CD8-positive, alpha-beta memory T cell (primary cell): Measurements from ENCODE around the gene ZBTB8A. TPM values are rescaled to one million over a fixed set of nuclear protein-coding genes. Genes with fewer than 3 reads are reported as not detected.
A peak's percentile ranks its signal among the peaks of the same experiment; 100 is the strongest.
"Not testable (repeated sequence)": the region's sequence is repeated elsewhere in the genome, so short reads cannot be mapped to it uniquely, and the experiment has no call there.

Experiments used
- CTCF ChIA-PET: fragments of 350-600 bp; sonication (Branson Sonifier 250); formaldehyde crosslinking; loops from one replicate; lab custom pipeline; 2021; ENCODE audit warnings: antibody characterized with exemption; lab: Charles Lee
- POLR2A ChIA-PET: fragments of 350-600 bp; sonication (Branson Sonifier 250); formaldehyde crosslinking; loops from one replicate; lab custom pipeline; 2021; ENCODE audit warnings: antibody characterized with exemption; lab: Charles Lee
- DNase-seq, 5 donors: peaks; one replicate each; pipeline versions ENCODE4 v3.0.0 to v3.0.0-alpha.2; 2020 to 2022; ENCODE audit warnings: mixed read lengths in 1 of 5
- H3K27ac ChIP-seq: one replicate; pipeline ENCODE4 v1.7.0; 2013; ENCODE audit warnings: low read depth, mild to moderate bottlenecking, low read length, moderate library complexity
- H3K27me3 ChIP-seq: 2 replicates; pipeline ENCODE4 v1.7.0; 2013; ENCODE audit warnings: low read length, mild to moderate bottlenecking; ENCODE audit not compliant: insufficient read depth, poor library complexity, severe bottlenecking
- H3K36me3 ChIP-seq: 2 replicates; pipeline ENCODE4 v1.7.0; 2013; ENCODE audit warnings: mild to moderate bottlenecking, low read length, moderate library complexity; ENCODE audit not compliant: insufficient read depth
- H3K4me1 ChIP-seq: 2 replicates; pipeline ENCODE4 v1.7.0; 2013; ENCODE audit warnings: mild to moderate bottlenecking, low read length, moderate library complexity; ENCODE audit not compliant: insufficient read depth
- H3K4me3 ChIP-seq: 2 replicates; pipeline ENCODE4 v1.7.0; 2013; ENCODE audit warnings: mild to moderate bottlenecking, low read length
- H3K9me3 ChIP-seq: 2 replicates; pipeline ENCODE4 v1.7.0; 2013; ENCODE audit warnings: mild to moderate bottlenecking, low read length
- H3K27ac Mint-ChIP-seq, 8 donors: one replicate each; pipeline ENCODE4 v1.8.0; 2020 to 2021; ENCODE audit warnings: mixed read lengths in 8 of 8, mild to moderate bottlenecking in 6 of 8, inconsistent platforms in 3 of 8, moderate library complexity in 3 of 8
- H3K27me3 Mint-ChIP-seq, 2 donors: one replicate each; pipeline ENCODE4 v1.8.0; 2020 to 2021; ENCODE audit warnings: mixed read lengths in 2 of 2, mild to moderate bottlenecking in 1 of 2, moderate library complexity in 1 of 2
- H3K36me3 Mint-ChIP-seq, 3 donors: one replicate each; pipeline ENCODE4 v1.8.0; 2020 to 2021; ENCODE audit warnings: mixed read lengths in 3 of 3, inconsistent platforms in 1 of 3, mild to moderate bottlenecking in 1 of 3
- H3K4me1 Mint-ChIP-seq, 3 donors: one replicate each; pipeline ENCODE4 v1.8.0; 2020 to 2021; ENCODE audit warnings: mixed read lengths in 3 of 3, inconsistent platforms in 1 of 3, mild to moderate bottlenecking in 1 of 3
- H3K4me3 Mint-ChIP-seq, 7 donors: one replicate each; pipeline ENCODE4 v1.8.0; 2020 to 2021; ENCODE audit warnings: mixed read lengths in 7 of 7, mild to moderate bottlenecking in 6 of 7, moderate library complexity in 4 of 7, inconsistent platforms in 2 of 7
- H3K9me3 Mint-ChIP-seq, 5 donors: one replicate each; pipeline ENCODE4 v1.8.0; 2020 to 2022; ENCODE audit warnings: mixed read lengths in 5 of 5, mild to moderate bottlenecking in 3 of 5, moderate library complexity in 2 of 5, inconsistent platforms in 1 of 5
- polyA plus RNA-seq: library from polyadenylated mRNA; unstranded; fragments of 300-500 nt; fragmentation: Illumina TruSeq; gene quantifications from one replicate; pipeline ENCODE4 v1.2.3, GENCODE V29; 2021
- total RNA-seq, 2 experiments: library from RNA; stranded (reverse); gene quantifications; one replicate each; pipeline ENCODE4 v1.2.3, GENCODE V29; 2021

The ZBTB8A gene
- total and polyA plus RNA-seq, 3 experiments from 2014 or later: 0.40 to 0.42 TPM; not detected in 1

- H3K27me3 ChIP-seq, POLR2A ChIA-PET, H3K9me3 ChIP-seq, H3K27ac ChIP-seq, DNase-seq, H3K4me1 ChIP-seq, H3K4me3 ChIP-seq, H3K4me3 Mint-ChIP-seq, H3K9me3 Mint-ChIP-seq, CTCF ChIA-PET, H3K36me3 ChIP-seq, H3K27me3 Mint-ChIP-seq: not testable (repeated sequence)
- H3K27ac Mint-ChIP-seq: peak overlapping the region in 1 of 8 donors; percentile 41
- peaks cover 15 to 24% (median 15%) of the 10 kb centered on the region in 3 donors for H3K4me1 Mint-ChIP-seq
- peaks cover 0 to 20% (median 3%) of the 10 kb centered on the region in 3 donors for H3K36me3 Mint-ChIP-seq
These were observed 103.1 kb downstream of the ZBTB8A start for GRCh38 chr1:32642292-32642827.

- H3K27ac ChIP-seq: no peak overlapping the region
- no peak overlapping the region for H3K4me3 Mint-ChIP-seq
- CTCF ChIA-PET: no interaction called here
- H3K27ac Mint-ChIP-seq: no peak overlapping the region
- H3K27me3 ChIP-seq: no peaks in the 10 kb centered on the region
- peaks cover 0 to 20% (median 3%) of the 10 kb centered on the region in 3 donors for H3K36me3 Mint-ChIP-seq
- H3K27me3 Mint-ChIP-seq: no peaks in the 10 kb centered on the region
- no peak for DNase-seq
- H3K4me3 ChIP-seq: no peak overlapping the region
- POLR2A ChIA-PET: interaction anchor here (0.6 kb wide), 1 partner anchor 33 kb away, joined by 4 read pairs; no protein-coding TSS in a partner anchor
- H3K4me1 ChIP-seq: peaks cover 13% of the 10 kb centered on the region
- H3K9me3 ChIP-seq: no peaks in the 10 kb centered on the region
- H3K4me1 Mint-ChIP-seq: peaks cover 27 to 38% (median 32%) of the 10 kb centered on the region in 3 donors
- no peaks in the 10 kb centered on the region for H3K36me3 ChIP-seq
- no peaks in the 10 kb centered on the region for H3K9me3 Mint-ChIP-seq
These were observed 105.2 kb downstream of the ZBTB8A start for GRCh38 chr1:32644426-32644825.

- peaks cover 41 to 54% (median 50%) of the 10 kb centered on the region in 3 donors for H3K4me1 Mint-ChIP-seq
- H3K4me3 Mint-ChIP-seq: peak overlapping the region; percentile 33 to 97 (median 92)
- H3K27ac ChIP-seq: no peak overlapping the region
- no peaks in the 10 kb centered on the region for H3K9me3 Mint-ChIP-seq
- H3K36me3 ChIP-seq: no peaks in the 10 kb centered on the region
- H3K36me3 Mint-ChIP-seq: peaks cover 0 to 37% (median 2%) of the 10 kb centered on the region in 3 donors
- CTCF ChIA-PET: no interaction called here
- H3K27ac Mint-ChIP-seq: peak overlapping the region in 6 of 8 donors; percentile 38 to 91 (median 80)
- POLR2A ChIA-PET: interaction anchor here (0.5 to 0.7 kb wide), 3 partner anchors 222 to 581 kb away, joined by 3 to 5 read pairs (median 4); no protein-coding TSS in a partner anchor
- DNase-seq: no peak
- no peaks in the 10 kb centered on the region for H3K27me3 ChIP-seq
- H3K9me3 ChIP-seq: no peaks in the 10 kb centered on the region
- H3K4me3 ChIP-seq: no peak overlapping the region
- H3K27me3 Mint-ChIP-seq: peaks cover 0 to 7% of the 10 kb centered on the region in 2 donors
- H3K4me1 ChIP-seq: peaks cover 23% of the 10 kb centered on the region
These were observed 108.3 kb downstream of the ZBTB8A start for GRCh38 chr1:32647308-32648134.

- DNase-seq: peak; percentile 84 to 93 (median 88)
- Histone ChIP-seq H3K27me3 (no peaks in the 10 kb centered on the region), H3K36me3 (peaks cover 10% of the 10 kb centered on the region), H3K4me1 (peaks cover 46% of the 10 kb centered on the region), H3K4me3 (peak within 1 kb of the TSS; percentile 91), H3K27ac (peak within 1 kb of the TSS; percentile 99), H3K9me3 (no peaks in the 10 kb centered on the region)
- H3K4me3 Mint-ChIP-seq: peak within 1 kb of the TSS; percentile 87 to 98 (median 93)
- H3K4me1 Mint-ChIP-seq: peaks cover 57 to 71% (median 71%) of the 10 kb centered on the region in 3 donors
- H3K36me3 Mint-ChIP-seq: peaks cover 0 to 54% (median 8%) of the 10 kb centered on the region in 3 donors
- peak within 1 kb of the TSS; percentile 96 to 100 (median 99) for H3K27ac Mint-ChIP-seq
- no peaks in the 10 kb centered on the region for H3K9me3 Mint-ChIP-seq
- peaks cover 0 to 7% of the 10 kb centered on the region in 2 donors for H3K27me3 Mint-ChIP-seq
- POLR2A ChIA-PET: interaction anchor here (0.6 to 1.7 kb wide), 8 partner anchors 10 to 1353 kb away, joined by 3 to 14 read pairs (median 5); partner anchors contain the start of genes BSDC1, S100PBP, SNRNP40 and TRIM62
- CTCF ChIA-PET: interaction anchor here (1.2 to 1.4 kb wide), 2 partner anchors 10 to 62 kb away, joined by 3 to 4 read pairs; no protein-coding TSS in a partner anchor
These were observed 111.1 kb downstream of the ZBTB8A start, which contains the start of gene ZBTB8OS for GRCh38 chr1:32650248-32650751. Gene ZBTB8OS, minus strand, starts transcription at chr1:32650550. Its CDS starts 21 bp downstream, at chr1:32650529.

- Mint-ChIP-seq H3K36me3 (peaks cover 0 to 54% (median 12%) of the 10 kb centered on the region in 3 donors), H3K9me3 (no peaks in the 10 kb centered on the region), H3K27ac (peak within 1 kb of the TSS; percentile 96 to 100 (median 99)), H3K27me3 (peaks cover 0 to 7% of the 10 kb centered on the region in 2 donors), H3K4me3 (peak within 1 kb of the TSS; percentile 87 to 98 (median 93)), H3K4me1 (peaks cover 58 to 71% (median 71%) of the 10 kb centered on the region in 3 donors)
- CTCF ChIA-PET: interaction anchor here (1.2 to 1.4 kb wide), 2 partner anchors 9 to 61 kb away, joined by 3 to 4 read pairs; no protein-coding TSS in a partner anchor
- Histone ChIP-seq H3K4me1 (peaks cover 52% of the 10 kb centered on the region), H3K9me3 (no peaks in the 10 kb centered on the region), H3K4me3 (peak within 1 kb of the TSS; percentile 91), H3K27me3 (no peaks in the 10 kb centered on the region), H3K27ac (peak within 1 kb of the TSS; percentile 99), H3K36me3 (peaks cover 14% of the 10 kb centered on the region)
- POLR2A ChIA-PET: interaction anchor here (0.6 to 1.7 kb wide), 11 partner anchors 9 to 1354 kb away, joined by 3 to 14 read pairs (median 5); partner anchors contain the start of genes BSDC1, RNF19B, S100PBP and SNRNP40
- peak; percentile 97 to 99 (median 98) for DNase-seq
These were observed 111.7 kb downstream of the ZBTB8A start, which contains the start of gene RBBP4 for GRCh38 chr1:32650752-32651460. Gene RBBP4, plus strand, starts transcription at chr1:32651208. Its CDS starts 99 bp downstream, at chr1:32651307.

- peak overlapping the region; percentile 99 for H3K27ac ChIP-seq
- H3K36me3 Mint-ChIP-seq: peaks cover 0 to 57% (median 12%) of the 10 kb centered on the region in 3 donors
- POLR2A ChIA-PET: interaction anchor here (0.7 to 1.7 kb wide), 9 partner anchors 9 to 1355 kb away, joined by 3 to 14 read pairs (median 5); partner anchors contain the start of genes RNF19B, S100PBP, SNRNP40 and TRIM62
- peak overlapping the region; percentile 84 for H3K4me3 ChIP-seq
- H3K36me3 ChIP-seq: peaks cover 14% of the 10 kb centered on the region
- no peaks in the 10 kb centered on the region for H3K9me3 ChIP-seq
- CTCF ChIA-PET: interaction anchor here (1.2 to 1.4 kb wide), 3 partner anchors 9 to 131 kb away, joined by 3 to 4 read pairs (median 3); no protein-coding TSS in a partner anchor
- H3K4me1 ChIP-seq: peaks cover 52% of the 10 kb centered on the region
- H3K27me3 Mint-ChIP-seq: peaks cover 0 to 7% of the 10 kb centered on the region in 2 donors
- H3K27me3 ChIP-seq: no peaks in the 10 kb centered on the region
- DNase-seq: no peak
- peak overlapping the region; percentile 96 to 100 (median 98) for H3K27ac Mint-ChIP-seq
- no peaks in the 10 kb centered on the region for H3K9me3 Mint-ChIP-seq
- H3K4me3 Mint-ChIP-seq: peak overlapping the region; percentile 87 to 98 (median 93)
- H3K4me1 Mint-ChIP-seq: peaks cover 60 to 75% (median 72%) of the 10 kb centered on the region in 3 donors
These were observed 112.3 kb downstream of the ZBTB8A start for GRCh38 chr1:32651461-32652073.
